ENCODE results near the gene LITAF.

LITAF gene

DNA sequence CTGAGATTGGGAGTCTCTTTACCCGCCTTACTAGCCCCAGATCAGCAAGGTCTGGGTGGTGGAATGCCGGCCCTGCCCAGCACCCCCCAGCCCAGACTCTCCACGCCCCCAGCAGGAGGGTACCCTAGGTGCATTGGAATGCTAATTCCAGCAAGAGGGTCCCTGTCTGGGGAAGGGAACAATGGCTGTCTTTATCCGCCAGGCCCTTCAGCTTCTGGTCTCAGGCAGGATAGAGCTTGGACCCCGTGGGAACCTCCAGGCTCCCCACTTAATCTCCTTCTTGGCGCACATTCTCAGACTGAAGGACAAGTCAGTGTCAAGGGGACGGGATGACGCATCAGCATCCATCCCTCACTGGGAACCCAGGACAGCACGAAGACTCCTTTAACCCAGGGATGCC lies 85.1 kb downstream of the LITAF start:
- TF ChIP-seq CTCF (IDR thresholded peaks at IDR 0.05; ENCODE audit: insufficient read depth, low read depth, low read length, missing control alignments) = no peak
- DNase-seq (ENCODE audit: low read depth) = no peak
- H3K4me3 ChIP-seq (ENCODE audit: low read depth, low read length) = no peak overlapping the region

DNA sequence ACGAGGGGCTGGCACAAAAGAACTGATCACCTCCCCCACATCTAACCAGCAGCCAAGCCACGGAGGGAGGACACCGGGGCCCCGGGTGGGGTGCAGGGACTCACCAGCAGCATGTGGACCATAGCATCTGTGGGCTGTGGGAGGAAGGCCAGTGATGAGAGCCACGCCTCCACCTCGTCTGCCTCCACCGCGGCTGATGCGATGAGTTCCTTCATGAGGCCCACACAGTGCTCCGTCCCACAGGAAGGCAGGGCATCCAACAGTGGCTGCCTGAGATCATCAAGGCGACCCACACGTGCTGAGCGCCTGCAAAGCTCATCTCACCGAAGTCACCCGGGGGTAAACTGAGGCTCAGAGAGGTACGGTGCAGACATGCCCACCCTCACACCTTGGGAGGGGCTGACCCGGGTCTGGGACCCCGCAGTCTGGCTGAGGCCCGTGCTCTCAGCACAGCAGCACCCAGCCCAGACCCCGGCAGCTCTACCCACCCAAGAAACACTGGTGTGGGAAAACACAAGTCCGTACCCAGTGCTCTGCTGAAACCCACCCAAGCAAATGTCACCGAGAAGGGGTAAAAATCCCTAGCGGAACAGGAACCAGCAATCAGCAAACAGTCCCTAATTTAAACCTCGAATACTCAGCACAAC lies 85.9 kb downstream of the LITAF start:
- no peak for TF ChIP-seq CTCF (IDR thresholded peaks at IDR 0.05; ENCODE audit: insufficient read depth, low read depth, low read length, missing control alignments)
- no peak overlapping the region for H3K4me3 ChIP-seq (ENCODE audit: low read depth, low read length)
- DNase-seq (ENCODE audit: low read depth) = no peak

DNA sequence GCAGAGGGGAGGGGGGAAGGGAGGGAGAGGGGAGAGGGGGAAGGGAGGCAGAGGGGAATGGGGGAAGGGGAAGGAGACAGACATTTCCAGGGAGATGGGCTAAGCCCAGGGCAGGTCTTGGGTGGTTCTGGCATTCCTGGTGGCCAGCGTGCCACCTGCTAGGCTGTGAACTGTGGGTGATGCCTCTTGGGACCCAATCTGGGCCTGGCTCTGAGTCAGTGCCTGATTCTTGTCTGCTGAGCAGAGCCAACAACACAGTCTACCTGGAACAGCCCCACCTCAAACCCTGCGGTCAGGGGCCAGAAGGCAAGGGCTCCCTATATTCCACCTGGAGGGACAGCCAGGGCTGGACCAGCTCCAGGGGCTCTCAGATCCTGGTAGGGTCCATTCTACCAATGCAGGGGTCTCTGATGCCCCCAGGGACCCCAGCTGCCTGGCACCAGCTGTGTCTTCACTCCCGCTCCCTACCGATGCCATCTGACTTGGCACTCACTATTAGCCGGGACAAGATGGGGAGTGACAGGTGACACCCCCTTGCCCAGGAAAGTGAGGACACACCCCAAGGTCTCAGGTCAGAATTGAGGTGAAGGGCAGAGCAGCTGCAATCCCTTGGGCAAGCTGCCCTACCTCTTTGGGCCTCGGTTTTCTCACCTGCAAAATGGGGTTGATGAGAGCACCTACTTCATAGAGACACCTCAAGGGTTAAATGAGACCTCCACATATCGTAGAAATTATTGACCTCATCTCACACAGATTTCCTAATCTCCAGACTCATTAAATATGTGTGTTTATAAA lies 87.2 kb downstream of the LITAF start:
- TF ChIP-seq CTCF (IDR thresholded peaks at IDR 0.05; ENCODE audit: insufficient read depth, low read depth, low read length, missing control alignments) = no peak
- H3K4me3 ChIP-seq (ENCODE audit: low read depth, low read length) = no peak overlapping the region
- no peak for DNase-seq (ENCODE audit: low read depth)

DNA sequence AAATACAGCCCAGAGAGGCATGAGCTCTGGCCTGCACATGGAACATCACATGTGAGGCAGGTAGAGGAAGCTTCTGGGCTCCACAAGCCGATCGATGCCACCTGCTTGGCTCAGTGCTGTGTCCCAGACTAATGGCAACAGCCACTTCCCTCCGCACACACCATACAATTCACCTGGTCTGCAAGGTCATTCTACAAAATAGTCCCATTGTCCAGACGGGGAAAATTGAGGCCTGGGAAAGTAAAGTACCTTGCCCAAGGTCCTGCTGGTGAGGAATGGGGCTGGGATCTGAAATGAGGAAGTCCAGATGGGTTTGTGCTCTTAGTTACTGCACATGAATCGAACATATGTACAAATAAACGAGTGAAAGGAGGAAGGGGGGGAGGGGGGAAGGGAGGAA lies 88.0 kb downstream of the LITAF start:
- TF ChIP-seq CTCF (IDR thresholded peaks at IDR 0.05; ENCODE audit: insufficient read depth, low read depth, low read length, missing control alignments) = no peak
- no peak for DNase-seq (ENCODE audit: low read depth)
- H3K4me3 ChIP-seq (ENCODE audit: low read depth, low read length) = no peak overlapping the region

- DNase-seq (ENCODE audit: low read depth) = no peak
- no peak overlapping the region for H3K4me3 ChIP-seq (ENCODE audit: low read depth, low read length)
- TF ChIP-seq CTCF (IDR thresholded peaks at IDR 0.05; ENCODE audit: insufficient read depth, low read depth, low read length, missing control alignments) = no peak
These were observed 88.8 kb downstream of the LITAF start for GRCh38 chr16:11497851-11498289.
